Neuron (in vitro differentiated cells): Measurements from ENCODE around the gene PPP1R14C.
A peak's percentile ranks its signal among the peaks of the same experiment; 100 is the strongest.

Experiments used
- H2AFZ ChIP-seq: one replicate; pipeline ENCODE4 v1.6.1; 2013; ENCODE audit warnings: low read depth, mild to moderate bottlenecking, inconsistent platforms, low read length, moderate library complexity
- H3K27me3 ChIP-seq: one replicate; pipeline ENCODE4 v1.6.1; 2013; ENCODE audit warnings: low read length; ENCODE audit not compliant: insufficient read depth
- H3K36me3 ChIP-seq: one replicate; pipeline ENCODE4 v1.6.1; 2013; ENCODE audit warnings: low read length; ENCODE audit not compliant: insufficient read depth
- H3K4me1 ChIP-seq: one replicate; pipeline ENCODE4 v1.6.1; 2013; ENCODE audit warnings: low read length; ENCODE audit not compliant: insufficient read depth
- H3K4me3 ChIP-seq: 2 replicates; pipeline ENCODE4 v1.5.1; 2013; ENCODE audit warnings: mild to moderate bottlenecking, low read length, moderate library complexity
- H3K9me3 ChIP-seq: one replicate; pipeline ENCODE4 v1.6.1; 2013; ENCODE audit warnings: low read length

The PPP1R14C gene

GRCh38 chr6:150142670-150143515 lies at the start of gene PPP1R14C:
TSS of gene PPP1R14C (plus strand) at chr6:150143044. CDS start at chr6:150143193, 149 bp downstream.
- Histone ChIP-seq H3K4me1 (peaks cover 33% of the 10 kb centered on the region), H3K27me3 (no peaks in the 10 kb centered on the region), H2AFZ (peak within 1 kb of the TSS; percentile 78), H3K9me3 (no peaks in the 10 kb centered on the region), H3K36me3 (no peaks in the 10 kb centered on the region), H3K4me3 (peak within 1 kb of the TSS; percentile 96)

GRCh38 chr6:150093397-150093796 lies 49.4 kb upstream of the PPP1R14C start:
- no peak overlapping the region for H3K4me3 ChIP-seq
- peaks cover 3% of the 10 kb centered on the region for H3K9me3 ChIP-seq
- no peaks in the 10 kb centered on the region for H3K27me3 ChIP-seq
- H2AFZ ChIP-seq: peak overlapping the region; percentile 0
- peaks cover 11% of the 10 kb centered on the region for H3K4me1 ChIP-seq
- H3K36me3 ChIP-seq: no peaks in the 10 kb centered on the region

GRCh38 chr6:150098155-150098554 lies 44.7 kb upstream of the PPP1R14C start:
- Histone ChIP-seq H2AFZ (no peak overlapping the region), H3K4me1 (peaks cover 10% of the 10 kb centered on the region), H3K4me3 (no peak overlapping the region), H3K9me3 (no peaks in the 10 kb centered on the region), H3K27me3 (no peaks in the 10 kb centered on the region), H3K36me3 (no peaks in the 10 kb centered on the region)

GRCh38 chr6:150099546-150099945 lies 43.3 kb upstream of the PPP1R14C start:
- no peaks in the 10 kb centered on the region for H3K4me1 ChIP-seq
- H2AFZ ChIP-seq: no peak overlapping the region
- no peaks in the 10 kb centered on the region for H3K27me3 ChIP-seq
- no peaks in the 10 kb centered on the region for H3K36me3 ChIP-seq
- no peaks in the 10 kb centered on the region for H3K9me3 ChIP-seq
- H3K4me3 ChIP-seq: no peak overlapping the region

- Histone ChIP-seq H2AFZ (no peak overlapping the region), H3K4me1 (no peaks in the 10 kb centered on the region), H3K27me3 (no peaks in the 10 kb centered on the region), H3K36me3 (no peaks in the 10 kb centered on the region), H3K4me3 (no peak overlapping the region), H3K9me3 (no peaks in the 10 kb centered on the region)
Observed at GRCh38 chr6:150099953-150100352, 42.9 kb upstream of the PPP1R14C start.

GRCh38 chr6:150100745-150101144 lies 42.1 kb upstream of the PPP1R14C start:
- H3K9me3 ChIP-seq: no peaks in the 10 kb centered on the region
- H3K4me3 ChIP-seq: no peak overlapping the region

GRCh38 chr6:150102750-150103270 lies 40.0 kb upstream of the PPP1R14C start:
- Histone ChIP-seq H3K9me3 (no peaks in the 10 kb centered on the region), H3K27me3 (no peaks in the 10 kb centered on the region), H3K4me3 (no peak overlapping the region), H2AFZ (no peak overlapping the region), H3K36me3 (no peaks in the 10 kb centered on the region), H3K4me1 (no peaks in the 10 kb centered on the region)

More at GRCh38 chr6:150100745-150101144, 42.1 kb upstream of the PPP1R14C start:
- H3K36me3 ChIP-seq: no peaks in the 10 kb centered on the region
- H3K27me3 ChIP-seq: no peaks in the 10 kb centered on the region
- no peak overlapping the region for H2AFZ ChIP-seq
- H3K4me1 ChIP-seq: no peaks in the 10 kb centered on the region

- H3K9me3 ChIP-seq: no peaks in the 10 kb centered on the region
- H3K36me3 ChIP-seq: no peaks in the 10 kb centered on the region
- H3K27me3 ChIP-seq: no peaks in the 10 kb centered on the region
- H2AFZ ChIP-seq: no peak overlapping the region
- no peaks in the 10 kb centered on the region for H3K4me1 ChIP-seq
- H3K4me3 ChIP-seq: no peak overlapping the region
Observed at GRCh38 chr6:150112233-150112632, 30.6 kb upstream of the PPP1R14C start.

- H2AFZ ChIP-seq: no peak overlapping the region
- H3K4me3 ChIP-seq: no peak overlapping the region
- H3K9me3 ChIP-seq: no peaks in the 10 kb centered on the region
- H3K36me3 ChIP-seq: no peaks in the 10 kb centered on the region
- H3K27me3 ChIP-seq: no peaks in the 10 kb centered on the region
- H3K4me1 ChIP-seq: peaks cover 17% of the 10 kb centered on the region
Observed at GRCh38 chr6:150115769-150116168, 27.1 kb upstream of the PPP1R14C start.

GRCh38 chr6:150116200-150116800 lies 26.5 kb upstream of the PPP1R14C start:
- no peak overlapping the region for H3K4me3 ChIP-seq
- H2AFZ ChIP-seq: no peak overlapping the region
- no peaks in the 10 kb centered on the region for H3K9me3 ChIP-seq
- H3K4me1 ChIP-seq: peaks cover 17% of the 10 kb centered on the region
- no peaks in the 10 kb centered on the region for H3K36me3 ChIP-seq
- H3K27me3 ChIP-seq: no peaks in the 10 kb centered on the region

GRCh38 chr6:150118203-150118602 lies 24.6 kb upstream of the PPP1R14C start:
- peaks cover 17% of the 10 kb centered on the region for H3K4me1 ChIP-seq
- H3K4me3 ChIP-seq: no peak overlapping the region
- H3K9me3 ChIP-seq: no peaks in the 10 kb centered on the region
- H3K36me3 ChIP-seq: no peaks in the 10 kb centered on the region
- no peak overlapping the region for H2AFZ ChIP-seq
- H3K27me3 ChIP-seq: no peaks in the 10 kb centered on the region

- Histone ChIP-seq H3K4me1 (peaks cover 17% of the 10 kb centered on the region), H3K9me3 (no peaks in the 10 kb centered on the region), H3K36me3 (no peaks in the 10 kb centered on the region), H3K4me3 (no peak overlapping the region), H3K27me3 (no peaks in the 10 kb centered on the region), H2AFZ (peak overlapping the region; percentile 66)
Observed at GRCh38 chr6:150118627-150119026, 24.2 kb upstream of the PPP1R14C start.

- H3K27me3 ChIP-seq: no peaks in the 10 kb centered on the region
- no peaks in the 10 kb centered on the region for H3K9me3 ChIP-seq
Observed at GRCh38 chr6:150119173-150119572, 23.7 kb upstream of the PPP1R14C start.

More at GRCh38 chr6:150119173-150119572, 23.7 kb upstream of the PPP1R14C start:
- Histone ChIP-seq H3K36me3 (no peaks in the 10 kb centered on the region), H3K4me1 (peaks cover 17% of the 10 kb centered on the region), H2AFZ (peak overlapping the region; percentile 66), H3K4me3 (no peak overlapping the region)
